Measurements from ENCODE around the gene TMEM145.

- TF ChIP-seq, protein P1, sequence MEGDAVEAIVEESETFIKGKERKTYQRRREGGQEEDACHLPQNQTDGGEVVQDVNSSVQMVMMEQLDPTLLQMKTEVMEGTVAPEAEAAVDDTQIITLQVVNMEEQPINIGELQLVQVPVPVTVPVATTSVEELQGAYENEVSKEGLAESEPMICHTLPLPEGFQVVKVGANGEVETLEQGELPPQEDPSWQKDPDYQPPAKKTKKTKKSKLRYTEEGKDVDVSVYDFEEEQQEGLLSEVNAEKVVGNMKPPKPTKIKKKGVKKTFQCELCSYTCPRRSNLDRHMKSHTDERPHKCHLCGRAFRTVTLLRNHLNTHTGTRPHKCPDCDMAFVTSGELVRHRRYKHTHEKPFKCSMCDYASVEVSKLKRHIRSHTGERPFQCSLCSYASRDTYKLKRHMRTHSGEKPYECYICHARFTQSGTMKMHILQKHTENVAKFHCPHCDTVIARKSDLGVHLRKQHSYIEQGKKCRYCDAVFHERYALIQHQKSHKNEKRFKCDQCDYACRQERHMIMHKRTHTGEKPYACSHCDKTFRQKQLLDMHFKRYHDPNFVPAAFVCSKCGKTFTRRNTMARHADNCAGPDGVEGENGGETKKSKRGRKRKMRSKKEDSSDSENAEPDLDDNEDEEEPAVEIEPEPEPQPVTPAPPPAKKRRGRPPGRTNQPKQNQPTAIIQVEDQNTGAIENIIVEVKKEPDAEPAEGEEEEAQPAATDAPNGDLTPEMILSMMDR (conservative IDR thresholded peaks at IDR 0.05; ENCODE audit: low read depth, low read length), result no peak
- TF ChIP-seq EZH2 (IDR thresholded peaks at IDR 0.05; ENCODE audit: borderline replicate concordance, low read depth, low read length, poor library complexity, severe bottlenecking), result no peak
Measured at GRCh38 chr19:42270346-42271044, 42.6 kb upstream of the TMEM145 start.

All from A673 (cell line).